Measurements from ENCODE around the gene MYOM1.

Gene MYOM1

GRCh38 chr18:3085612-3086011 lies 134.2 kb downstream of the MYOM1 start:
- ChIA-PET POLR2A (no interaction called here), CTCF (interaction anchor here (1.4 kb wide), 1 partner anchor 10 kb away, joined by 3 read pairs; no protein-coding TSS in a partner anchor)
- H3K27ac ChIP-seq (ENCODE audit: insufficient read depth in 1 of 2, low read depth in 1 of 2, low read length in 2 of 2, poor library complexity in 1 of 2, severe bottlenecking in 2 of 2) = no peak overlapping the region
- no peaks in the 10 kb centered on the region for H3K36me3 ChIP-seq (ENCODE audit: control insufficient read depth in 4 of 4, insufficient read depth in 4 of 4, low read length in 3 of 4)
- DNase-seq = no peak
- H3K4me1 ChIP-seq (ENCODE audit: control extremely low read depth in 1 of 4, control insufficient read depth in 4 of 4, insufficient read depth in 4 of 4, low read length in 3 of 4) = peaks cover 0 to 9% (median 0%) of the 10 kb centered on the region in 4 experiments
- no peaks in the 10 kb centered on the region for H3K27me3 ChIP-seq (replicated peaks in 2 of 5; ENCODE audit: control insufficient read depth in 4 of 5, insufficient read depth in 5 of 5, low read length in 4 of 5)
- H3K9me3 ChIP-seq (ENCODE audit: control extremely low read depth in 1 of 5, control insufficient read depth in 4 of 5, insufficient read depth in 2 of 5, low read depth in 1 of 5, low read length in 4 of 5) = no peaks in the 10 kb centered on the region
- H3K4me3 ChIP-seq (ENCODE audit: control insufficient read depth in 1 of 7, extremely low read depth in 1 of 7, insufficient read depth in 4 of 7, low read depth in 2 of 7, low read length in 6 of 7) = no peak overlapping the region
- WGBS (ENCODE audit: insufficient coverage) = 100% methylated on average over 1 of the region's 1 CpG

GRCh38 chr18:3084206-3084605 lies 135.6 kb downstream of the MYOM1 start:
- Histone ChIP-seq H3K4me1 (ENCODE audit: control extremely low read depth in 1 of 4, control insufficient read depth in 4 of 4, insufficient read depth in 4 of 4, low read length in 3 of 4) (peaks cover 0 to 9% (median 0%) of the 10 kb centered on the region in 4 experiments), H3K27ac (ENCODE audit: insufficient read depth in 1 of 2, low read depth in 1 of 2, low read length in 2 of 2, poor library complexity in 1 of 2, severe bottlenecking in 2 of 2) (no peak overlapping the region), H3K27me3 (replicated peaks in 2 of 5; ENCODE audit: control insufficient read depth in 4 of 5, insufficient read depth in 5 of 5, low read length in 4 of 5) (no peaks in the 10 kb centered on the region), H3K4me3 (ENCODE audit: control insufficient read depth in 1 of 7, extremely low read depth in 1 of 7, insufficient read depth in 4 of 7, low read depth in 2 of 7, low read length in 6 of 7) (no peak overlapping the region), H3K36me3 (ENCODE audit: control insufficient read depth in 4 of 4, insufficient read depth in 4 of 4, low read length in 3 of 4) (no peaks in the 10 kb centered on the region), H3K9me3 (ENCODE audit: control extremely low read depth in 1 of 5, control insufficient read depth in 4 of 5, insufficient read depth in 2 of 5, low read depth in 1 of 5, low read length in 4 of 5) (no peaks in the 10 kb centered on the region)
- CTCF ChIA-PET = interaction anchor here (1.5 kb wide), 1 partner anchor 90 kb away, joined by 4 read pairs; no protein-coding TSS in a partner anchor
- WGBS (ENCODE audit: insufficient coverage) = no CpG with 5 or more reads among the region's 3 CpGs
- POLR2A ChIA-PET = no interaction called here
- no peak for DNase-seq

GRCh38 chr18:3083766-3084165 lies 136.0 kb downstream of the MYOM1 start:
- 100% methylated on average over 1 of the region's 3 CpGs for WGBS (ENCODE audit: insufficient coverage)
- DNase-seq = no peak
- Histone ChIP-seq H3K27me3 (replicated peaks in 2 of 5; ENCODE audit: control insufficient read depth in 4 of 5, insufficient read depth in 5 of 5, low read length in 4 of 5) (no peaks in the 10 kb centered on the region), H3K9me3 (ENCODE audit: control extremely low read depth in 1 of 5, control insufficient read depth in 4 of 5, insufficient read depth in 2 of 5, low read depth in 1 of 5, low read length in 4 of 5) (no peaks in the 10 kb centered on the region), H3K4me3 (ENCODE audit: control insufficient read depth in 1 of 7, extremely low read depth in 1 of 7, insufficient read depth in 4 of 7, low read depth in 2 of 7, low read length in 6 of 7) (no peak overlapping the region), H3K36me3 (ENCODE audit: control insufficient read depth in 4 of 4, insufficient read depth in 4 of 4, low read length in 3 of 4) (no peaks in the 10 kb centered on the region), H3K27ac (ENCODE audit: insufficient read depth in 1 of 2, low read depth in 1 of 2, low read length in 2 of 2, poor library complexity in 1 of 2, severe bottlenecking in 2 of 2) (no peak overlapping the region), H3K4me1 (ENCODE audit: control extremely low read depth in 1 of 4, control insufficient read depth in 4 of 4, insufficient read depth in 4 of 4, low read length in 3 of 4) (peaks cover 0 to 9% (median 0%) of the 10 kb centered on the region in 4 experiments)
- ChIA-PET CTCF (interaction anchor here (1.0 to 1.5 kb wide), 2 partner anchors 68 to 89 kb away, joined by 4 to 5 read pairs; no protein-coding TSS in a partner anchor), POLR2A (no interaction called here)

- H3K9me3 ChIP-seq (ENCODE audit: control extremely low read depth in 1 of 5, control insufficient read depth in 4 of 5, insufficient read depth in 2 of 5, low read depth in 1 of 5, low read length in 4 of 5) = no peaks in the 10 kb centered on the region
- H3K36me3 ChIP-seq (ENCODE audit: control insufficient read depth in 4 of 4, insufficient read depth in 4 of 4, low read length in 3 of 4) = no peaks in the 10 kb centered on the region
- ChIA-PET POLR2A (interaction anchor here (0.7 kb wide), 1 partner anchor 543 kb away, joined by 3 read pairs; no protein-coding TSS in a partner anchor), CTCF (interaction anchor here (0.6 to 2.7 kb wide), 3 partner anchors 9 to 752 kb away, joined by 3 to 9 read pairs (median 4); no protein-coding TSS in a partner anchor)
- no peaks in the 10 kb centered on the region for H3K27me3 ChIP-seq (replicated peaks in 2 of 5; ENCODE audit: control insufficient read depth in 4 of 5, insufficient read depth in 5 of 5, low read length in 4 of 5)
- H3K27ac ChIP-seq (ENCODE audit: insufficient read depth in 1 of 2, low read depth in 1 of 2, low read length in 2 of 2, poor library complexity in 1 of 2, severe bottlenecking in 2 of 2) = no peak overlapping the region
- WGBS (ENCODE audit: insufficient coverage) = 50% methylated on average over 2 of the region's 3 CpGs
- DNase-seq = no peak
- no peaks in the 10 kb centered on the region for H3K4me1 ChIP-seq (ENCODE audit: control extremely low read depth in 1 of 4, control insufficient read depth in 4 of 4, insufficient read depth in 4 of 4, low read length in 3 of 4)
- H3K4me3 ChIP-seq (ENCODE audit: control insufficient read depth in 1 of 7, extremely low read depth in 1 of 7, insufficient read depth in 4 of 7, low read depth in 2 of 7, low read length in 6 of 7) = no peak overlapping the region
Observed at GRCh38 chr18:3081584-3081991, 138.2 kb downstream of the MYOM1 start.

- CTCF ChIA-PET = interaction anchor here (1.1 to 1.4 kb wide), 4 partner anchors 11 to 69 kb away, joined by 3 to 4 read pairs (median 3); no protein-coding TSS in a partner anchor
- no peak overlapping the region for H3K27ac ChIP-seq (ENCODE audit: insufficient read depth in 1 of 2, low read depth in 1 of 2, low read length in 2 of 2, poor library complexity in 1 of 2, severe bottlenecking in 2 of 2)
- no peak for DNase-seq
- no peak overlapping the region for H3K4me3 ChIP-seq (ENCODE audit: control insufficient read depth in 1 of 7, extremely low read depth in 1 of 7, insufficient read depth in 4 of 7, low read depth in 2 of 7, low read length in 6 of 7)
- POLR2A ChIA-PET = no interaction called here
- WGBS (ENCODE audit: insufficient coverage) = 95% methylated on average over 3 of the region's 4 CpGs
- no peaks in the 10 kb centered on the region for H3K27me3 ChIP-seq (replicated peaks in 2 of 5; ENCODE audit: control insufficient read depth in 4 of 5, insufficient read depth in 5 of 5, low read length in 4 of 5)
- no peaks in the 10 kb centered on the region for H3K36me3 ChIP-seq (ENCODE audit: control insufficient read depth in 4 of 4, insufficient read depth in 4 of 4, low read length in 3 of 4)
- no peaks in the 10 kb centered on the region for H3K9me3 ChIP-seq (ENCODE audit: control extremely low read depth in 1 of 5, control insufficient read depth in 4 of 5, insufficient read depth in 2 of 5, low read depth in 1 of 5, low read length in 4 of 5)
- H3K4me1 ChIP-seq (ENCODE audit: control extremely low read depth in 1 of 4, control insufficient read depth in 4 of 4, insufficient read depth in 4 of 4, low read length in 3 of 4) = no peaks in the 10 kb centered on the region
Observed at GRCh38 chr18:3079653-3080052, 140.1 kb downstream of the MYOM1 start.

GRCh38 chr18:3075491-3075890 lies 144.3 kb downstream of the MYOM1 start:
- POLR2A ChIA-PET = interaction anchor here (0.5 kb wide), 1 partner anchor 126 kb away, joined by 3 read pairs; no protein-coding TSS in a partner anchor
- no peaks in the 10 kb centered on the region for H3K27me3 ChIP-seq (replicated peaks in 2 of 5; ENCODE audit: control insufficient read depth in 4 of 5, insufficient read depth in 5 of 5, low read length in 4 of 5)
- CTCF ChIA-PET = interaction anchor here (0.7 to 3.4 kb wide), 6 partner anchors 10 to 140 kb away, joined by 3 to 21 read pairs (median 4); no protein-coding TSS in a partner anchor
- no peak overlapping the region for H3K4me3 ChIP-seq (ENCODE audit: control insufficient read depth in 1 of 7, extremely low read depth in 1 of 7, insufficient read depth in 4 of 7, low read depth in 2 of 7, low read length in 6 of 7)
- H3K27ac ChIP-seq (ENCODE audit: insufficient read depth in 1 of 2, low read depth in 1 of 2, low read length in 2 of 2, poor library complexity in 1 of 2, severe bottlenecking in 2 of 2) = no peak overlapping the region
- H3K4me1 ChIP-seq (ENCODE audit: control extremely low read depth in 1 of 4, control insufficient read depth in 4 of 4, insufficient read depth in 4 of 4, low read length in 3 of 4) = no peaks in the 10 kb centered on the region
- WGBS (ENCODE audit: insufficient coverage) = 86% methylated on average over 8 of the region's 9 CpGs
- H3K9me3 ChIP-seq (ENCODE audit: control extremely low read depth in 1 of 5, control insufficient read depth in 4 of 5, insufficient read depth in 2 of 5, low read depth in 1 of 5, low read length in 4 of 5) = no peaks in the 10 kb centered on the region
- no peaks in the 10 kb centered on the region for H3K36me3 ChIP-seq (ENCODE audit: control insufficient read depth in 4 of 4, insufficient read depth in 4 of 4, low read length in 3 of 4)
- no peak for DNase-seq

- H3K4me1 ChIP-seq (ENCODE audit: control extremely low read depth in 1 of 4, control insufficient read depth in 4 of 4, insufficient read depth in 4 of 4, low read length in 3 of 4) = peaks cover 0 to 4% (median 0%) of the 10 kb centered on the region in 4 experiments
- ChIA-PET POLR2A (no interaction called here), CTCF (interaction anchor here (1.3 to 3.4 kb wide), 4 partner anchors 11 to 146 kb away, joined by 3 to 21 read pairs (median 4); no protein-coding TSS in a partner anchor)
- H3K36me3 ChIP-seq (ENCODE audit: control insufficient read depth in 4 of 4, insufficient read depth in 4 of 4, low read length in 3 of 4) = no peaks in the 10 kb centered on the region
- no peak for DNase-seq
- no peaks in the 10 kb centered on the region for H3K27me3 ChIP-seq (replicated peaks in 2 of 5; ENCODE audit: control insufficient read depth in 4 of 5, insufficient read depth in 5 of 5, low read length in 4 of 5)
- H3K27ac ChIP-seq (ENCODE audit: insufficient read depth in 1 of 2, low read depth in 1 of 2, low read length in 2 of 2, poor library complexity in 1 of 2, severe bottlenecking in 2 of 2) = no peak overlapping the region
- no peaks in the 10 kb centered on the region for H3K9me3 ChIP-seq (ENCODE audit: control extremely low read depth in 1 of 5, control insufficient read depth in 4 of 5, insufficient read depth in 2 of 5, low read depth in 1 of 5, low read length in 4 of 5)
- no peak overlapping the region for H3K4me3 ChIP-seq (ENCODE audit: control insufficient read depth in 1 of 7, extremely low read depth in 1 of 7, insufficient read depth in 4 of 7, low read depth in 2 of 7, low read length in 6 of 7)
Observed at GRCh38 chr18:3074087-3074486, 145.7 kb downstream of the MYOM1 start.

All from common myeloid progenitor, CD34-positive (primary cell).